A549 (cell line): ENCODE measurements around the gene VEGFC. TPM values are rescaled to one million over a fixed set of nuclear protein-coding genes. Genes with fewer than 3 reads are reported as not detected.

Experiments
- ATAC-seq, 2 experiments: fragments of 200-7000 bp in 1 of 2; fragments of >200 bp in 1 of 2; cut with Nextera tagmentation in 1 of 2; cut with Tn5 transposase in 1 of 2; 3 replicates each; pipeline versions ENCODE4 v1.8.0 to v1.9.1; 2018 to 2020; ENCODE audit warnings: mild to moderate bottlenecking in 1 of 2, moderate library complexity in 1 of 2
- CTCF ChIA-PET: fragments of 300-600 bp; sonication (Branson Sonifier 250); formaldehyde crosslinking; extraction: SDS; loops from one replicate; lab custom pipeline; 2021; ENCODE audit warnings: antibody characterized with exemption, inconsistent platforms; lab: Yijun Ruan, JAX
- POLR2A ChIA-PET: fragments of 350-600 bp; formaldehyde crosslinking; extraction: SDS; loops from one replicate; lab custom pipeline; 2021; ENCODE audit warnings: antibody characterized with exemption, inconsistent platforms; lab: Yijun Ruan, JAX
- DNase-seq, 2 experiments: peaks; one replicate each; pipeline versions ENCODE4 v3.0.0 to v3.0.0-alpha.2; 2011 to 2016; ENCODE audit warnings: low read depth in 1 of 2, low spot score in 1 of 2
- FAIRE-seq: peaks from 2 replicates; lab custom pipeline; 2011; peaks lifted over from hg19 to GRCh38; lab: Jason Lieb, UNC
- H3K27ac ChIP-seq, 2 experiments: fragments of >200 bp; sonication (Bioruptor Twin); formaldehyde crosslinking; 3 replicates each; pipeline ENCODE4 v1.5.1; 2016 to 2017
- H3K4me1 ChIP-seq: fragments of >200 bp; sonication (Bioruptor Twin); formaldehyde crosslinking; 3 replicates; pipeline ENCODE4 v1.6.1; 2016
- H3K4me2 ChIP-seq: fragments of >200 bp; sonication (Bioruptor Twin); formaldehyde crosslinking; 3 replicates; pipeline ENCODE4 v1.6.1; 2016
- H3K4me3 ChIP-seq: fragments of >200 bp; sonication (Bioruptor Twin); formaldehyde crosslinking; 3 replicates; pipeline ENCODE4 v1.5.1; 2016
- H3K9me3 ChIP-seq: fragments of >200 bp; sonication (Bioruptor Twin); formaldehyde crosslinking; 3 replicates; pipeline ENCODE4 v1.6.1; 2016
- CBX8 ChIP-seq: fragments of 200-600 bp; sonication (generic); IDR thresholded peaks from 2 replicates; pipeline ENCODE4 v1.6.1; 2016
- CHD2 ChIP-seq: fragments of 150-350 bp; IDR thresholded peaks from 2 replicates; pipeline ENCODE4 v1.6.1; 2014; ENCODE audit warnings: low read length; ENCODE audit not compliant: partially characterized antibody
- CHD4 ChIP-seq: fragments of 200-600 bp; sonication (generic); IDR thresholded peaks from 2 replicates; pipeline ENCODE4 v1.6.1; 2016; ENCODE audit warnings: antibody characterized with exemption, mild to moderate bottlenecking, borderline replicate concordance
- CTCF ChIP-seq: fragments of >200 bp; sonication (Bioruptor Twin); formaldehyde crosslinking; IDR thresholded peaks from 3 replicates; pipeline ENCODE4 v1.5.1; 2016
- EHF ChIP-seq: fragments of 250-450 bp; sonication (Bioruptor Pico); IDR thresholded peaks from 2 replicates; pipeline ENCODE4 v1.5.0; 2020; ENCODE audit warnings: mild to moderate bottlenecking
- EP300 ChIP-seq, 2 experiments: fragments of >200 bp; sonication (Bioruptor Twin); formaldehyde crosslinking; IDR thresholded peaks; 2 replicates in 1 of 2; 3 replicates in 1 of 2; pipeline ENCODE4 v1.6.1; 2016 to 2017
- ESRRA ChIP-seq: fragments of 150-350 bp; IDR thresholded peaks from 2 replicates; pipeline ENCODE4 v1.6.1; 2014; ENCODE audit warnings: mild to moderate bottlenecking, low read length, borderline replicate concordance
- FOSL2 ChIP-seq, 2 experiments: fragments of 450-650 bp in 1 of 2; fragments of >200 bp in 1 of 2; sonication (Bioruptor Twin) in 1 of 2; formaldehyde crosslinking; IDR thresholded peaks; 2 replicates each; pipeline versions ENCODE4 v1.5.0 to v1.6.1; 2016 to 2020; ENCODE audit warnings: mild to moderate bottlenecking in 1 of 2, moderate library complexity in 1 of 2
- FOXS1 ChIP-seq: fragments of 250-450 bp; sonication (Bioruptor Pico); IDR thresholded peaks from 2 replicates; pipeline ENCODE4 v1.5.0; 2020; ENCODE audit warnings: mild to moderate bottlenecking, moderate library complexity
- HES2 ChIP-seq: fragments of >200 bp; sonication (Bioruptor Twin); formaldehyde crosslinking; IDR thresholded peaks from 2 replicates; pipeline ENCODE4 v1.6.1; 2016
- HEYL ChIP-seq: fragments of 250-450 bp; sonication (Bioruptor Pico); IDR thresholded peaks from 2 replicates; pipeline ENCODE4 v1.8.0; 2021; ENCODE audit warnings: mild to moderate bottlenecking, moderate library complexity
- HMGXB4 ChIP-seq: fragments of 250-450 bp; sonication (Bioruptor Pico); IDR thresholded peaks from 2 replicates; pipeline ENCODE4 v1.5.0; 2021; ENCODE audit warnings: mild to moderate bottlenecking, moderate library complexity, borderline replicate concordance
- HOXA7 ChIP-seq: fragments of 250-450 bp; sonication (Bioruptor Pico); IDR thresholded peaks from 2 replicates; pipeline ENCODE4 v1.5.0; 2020; ENCODE audit warnings: mild to moderate bottlenecking, moderate library complexity
- HOXB13 ChIP-seq: fragments of 250-450 bp; sonication (Bioruptor Pico); IDR thresholded peaks from 2 replicates; pipeline ENCODE4 v1.5.0; 2020; ENCODE audit warnings: low read depth, mild to moderate bottlenecking, moderate library complexity
- JUN ChIP-seq, 2 experiments: fragments of >200 bp; sonication (Bioruptor Twin); formaldehyde crosslinking; IDR thresholded peaks; 2 replicates in 1 of 2; 3 replicates in 1 of 2; pipeline ENCODE4 v1.6.1; 2016 to 2017
- JUNB ChIP-seq: fragments of >200 bp; sonication (Bioruptor Twin); formaldehyde crosslinking; IDR thresholded peaks from 2 replicates; pipeline ENCODE4 v1.6.1; 2016
- MYC ChIP-seq: IDR thresholded peaks from 2 replicates; pipeline ENCODE4 v1.6.1; 2012; ENCODE audit warnings: mild to moderate bottlenecking, inconsistent platforms, low read length, improper control_type of control experiment, borderline replicate concordance
- NFE2L2 ChIP-seq: fragments of 150-350 bp; conservative IDR thresholded peaks from 2 replicates; pipeline ENCODE4 v1.6.1; 2014; ENCODE audit warnings: low read length
- NR3C1 ChIP-seq: fragments of >200 bp; sonication (Bioruptor Twin); formaldehyde crosslinking; IDR thresholded peaks from 3 replicates; pipeline ENCODE4 v1.6.1; 2017
- RARB ChIP-seq: fragments of 250-450 bp; sonication (Bioruptor Pico); IDR thresholded peaks from 2 replicates; pipeline ENCODE4 v1.8.0; 2021; ENCODE audit warnings: mild to moderate bottlenecking, moderate library complexity
- RNF2 ChIP-seq: fragments of 200-600 bp; sonication (generic); IDR thresholded peaks from 2 replicates; pipeline ENCODE4 v1.6.1; 2016; ENCODE audit warnings: low read depth, mild to moderate bottlenecking, antibody characterized with exemption, moderate library complexity, borderline replicate concordance
- SMC3 ChIP-seq: fragments of >200 bp; sonication (Bioruptor Twin); formaldehyde crosslinking; IDR thresholded peaks from 3 replicates; pipeline ENCODE4 v1.6.1; 2018; ENCODE audit warnings: inconsistent platforms
- TFCP2L1 ChIP-seq: fragments of 250-450 bp; sonication (Bioruptor Pico); IDR thresholded peaks from 2 replicates; pipeline ENCODE4 v1.5.0; 2021; ENCODE audit warnings: mild to moderate bottlenecking
- WGBS: methylation state at CpG from one replicate; pipeline ENCODE4 v1.1.6; 2017; ENCODE audit errors: missing lambda C conversion rate; 5-methylcytosine and 5-hydroxymethylcytosine counted together
- polyA plus RNA-seq, 4 experiments: library from polyadenylated mRNA; depleted of rRNA in 3 of 4; stranded (reverse); fragments of >200 nt; fragmentation: RNase III in 1 of 4; extraction: RNeasy Plus Mini Kit Qiagen cat#74134 plus additional on column Dnase treatment in 1 of 4; gene quantifications; 2 replicates in 3 of 4; 3 replicates in 1 of 4; pipeline ENCODE4 v1.2.3, GENCODE V29; 2011 to 2017
- TF ChIP-seq, protein P1 (sequence below): IDR thresholded peaks from 2 replicates; pipeline ENCODE4 v1.6.1; 2012
- TF ChIP-seq, protein P2 (sequence below): IDR thresholded peaks from 2 replicates; pipeline ENCODE4 v1.6.1; 2012

The VEGFC gene
- polyA plus RNA-seq, 2 of the 4 experiments (the other 2 are of a cell fraction): 11.6 to 14.4 TPM

DNA sequence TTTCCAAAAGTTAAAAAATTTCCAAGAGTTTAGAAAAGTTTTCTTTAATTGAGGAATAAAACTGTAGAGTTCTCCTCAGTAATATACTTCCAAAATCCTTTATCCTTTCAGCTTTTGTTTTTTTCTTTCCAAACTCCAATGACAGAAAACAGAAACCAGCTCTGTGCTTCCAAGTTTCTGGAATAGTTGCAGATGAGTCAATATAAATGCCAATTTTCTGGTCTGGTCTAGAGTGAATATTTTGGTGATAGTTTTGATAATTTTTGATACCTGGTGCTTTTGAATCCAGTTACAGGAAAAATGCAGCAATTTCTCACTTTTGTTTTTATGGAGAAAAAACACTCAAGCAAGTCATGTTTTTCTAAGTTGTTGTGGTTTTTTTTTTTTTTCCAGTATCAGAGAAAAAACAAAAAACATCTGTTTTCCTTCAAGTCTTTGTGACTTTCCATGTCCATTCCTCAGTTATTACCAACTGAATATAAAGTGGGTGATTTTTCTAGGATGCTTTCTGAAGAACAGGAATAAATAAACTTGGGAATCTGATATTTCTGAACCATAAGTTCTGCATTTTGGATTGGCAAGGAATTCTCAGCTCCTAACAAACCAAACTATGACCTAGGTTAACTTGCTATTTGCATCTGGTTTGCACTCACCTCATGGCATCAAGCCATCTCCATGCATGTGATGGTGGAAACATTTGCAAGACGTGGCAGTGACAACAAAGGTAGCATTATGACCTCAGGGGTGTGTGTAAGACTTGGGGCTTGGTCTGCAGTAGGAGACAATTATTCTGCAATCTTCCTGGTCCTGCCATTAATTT is 139.1 kb downstream of the VEGFC start:
- 21% methylated on average over 1 of the region's 1 CpG for WGBS
- TF ChIP-seq JUN (IDR thresholded peaks at IDR 0.05) (no peak), CTCF (no peak), HES2 (no peak), HOXA7 (CRISPR knock-in tag) (no peak), ESRRA (no peak), RARB (CRISPR knock-in tag) (no peak), CBX8 (no peak), JUNB (no peak)
- TF ChIP-seq, protein P1, sequence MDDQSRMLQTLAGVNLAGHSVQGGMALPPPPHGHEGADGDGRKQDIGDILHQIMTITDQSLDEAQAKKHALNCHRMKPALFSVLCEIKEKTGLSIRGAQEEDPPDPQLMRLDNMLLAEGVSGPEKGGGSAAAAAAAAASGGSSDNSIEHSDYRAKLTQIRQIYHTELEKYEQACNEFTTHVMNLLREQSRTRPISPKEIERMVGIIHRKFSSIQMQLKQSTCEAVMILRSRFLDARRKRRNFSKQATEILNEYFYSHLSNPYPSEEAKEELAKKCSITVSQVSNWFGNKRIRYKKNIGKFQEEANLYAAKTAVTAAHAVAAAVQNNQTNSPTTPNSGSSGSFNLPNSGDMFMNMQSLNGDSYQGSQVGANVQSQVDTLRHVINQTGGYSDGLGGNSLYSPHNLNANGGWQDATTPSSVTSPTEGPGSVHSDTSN: no peak
- TF ChIP-seq, protein P2, sequence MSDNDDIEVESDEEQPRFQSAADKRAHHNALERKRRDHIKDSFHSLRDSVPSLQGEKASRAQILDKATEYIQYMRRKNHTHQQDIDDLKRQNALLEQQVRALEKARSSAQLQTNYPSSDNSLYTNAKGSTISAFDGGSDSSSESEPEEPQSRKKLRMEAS: no peak
- FAIRE-seq: no peak
- H3K4me1 ChIP-seq: peaks cover 7% of the 10 kb centered on the region; the same call in 2 of the 3 replicates
- peak in 1 of 2 experiments; percentile 20 for DNase-seq
- no peak overlapping the region; the same call in 2 of the 3 replicates for H3K4me2 ChIP-seq
- ATAC-seq: no peak
- CTCF ChIA-PET: interaction anchor here (1.7 kb wide), 1 partner anchor 11 kb away, joined by 3 read pairs; no protein-coding TSS in a partner anchor
- no peaks in the 10 kb centered on the region for H3K9me3 ChIP-seq
- no peak overlapping the region for H3K4me3 ChIP-seq
- POLR2A ChIA-PET: no interaction called here
- H3K27ac ChIP-seq: no peak overlapping the region

- no peak for FAIRE-seq
- H3K4me1 ChIP-seq: no peaks in the 10 kb centered on the region
- H3K4me2 ChIP-seq: no peak overlapping the region
- H3K9me3 ChIP-seq: no peaks in the 10 kb centered on the region
- H3K4me3 ChIP-seq: no peak overlapping the region
- CTCF ChIA-PET: no interaction called here
- no peak for TF ChIP-seq CTCF
- TF ChIP-seq, all 56 proteins: peak for 0
- ATAC-seq (no peak), DNase-seq (no peak)
- WGBS: 88% methylated on average over 1 of the region's 1 CpG
- POLR2A ChIA-PET: no interaction called here
- H3K27ac ChIP-seq: peak overlapping the region in 1 of 2 experiments; percentile 61; a peak in 2 of 6 replicates
Observed at GRCh38 chr4:176646311-176646710, 146.4 kb downstream of the VEGFC start.

DNA sequence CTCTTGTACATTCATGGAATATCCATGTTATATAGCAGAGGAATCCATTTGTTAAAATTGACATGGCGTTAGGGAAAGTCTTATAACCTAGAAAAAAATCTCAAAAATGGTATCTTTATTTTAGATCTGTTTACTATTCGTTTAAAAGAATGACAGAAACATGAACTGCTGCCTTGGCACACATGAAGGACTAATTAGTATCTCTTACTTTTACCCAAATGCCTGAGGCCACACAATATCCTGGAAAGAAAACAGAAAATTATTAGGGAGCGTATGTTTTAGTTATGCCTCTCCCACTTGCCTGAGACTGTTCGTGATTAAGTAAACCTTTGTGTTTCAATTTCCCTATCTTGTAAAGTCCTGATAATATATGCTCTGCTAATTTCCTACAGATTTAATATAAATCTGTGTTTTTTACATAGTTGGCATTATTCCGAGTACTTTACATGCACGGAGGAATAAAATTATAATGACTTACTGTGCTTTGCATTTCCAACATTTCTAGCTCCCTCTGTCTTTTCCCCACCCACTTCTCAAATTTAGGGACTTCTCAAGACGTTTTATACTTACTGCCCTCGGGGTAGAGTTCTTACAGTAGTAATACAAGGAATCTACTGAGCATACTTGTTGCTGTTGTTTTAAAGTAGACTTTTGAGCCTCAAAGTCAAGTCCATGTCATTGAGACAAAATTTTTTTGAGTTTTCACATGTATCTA is 147.3 kb downstream of the VEGFC start:
- ChIA-PET POLR2A (no interaction called here), CTCF (no interaction called here)
- H3K4me3 ChIP-seq: no peak overlapping the region
- H3K27ac ChIP-seq: no peak overlapping the region
- WGBS: 70% methylated on average over 8 of the region's 8 CpGs
- H3K9me3 ChIP-seq: no peaks in the 10 kb centered on the region
- no peak for FAIRE-seq
- H3K4me1 ChIP-seq: no peaks in the 10 kb centered on the region
- H3K4me2 ChIP-seq: no peak overlapping the region
- ATAC-seq: no peak
- DNase-seq: no peak
- TF ChIP-seq CHD4 (no peak), HMGXB4 (CRISPR knock-in tag) (no peak), FOSL2 (IDR thresholded peaks at IDR 0.05) (no peak), FOSL2 (CRISPR knock-in tag; IDR thresholded peaks at IDR 0.05) (no peak), CHD2 (no peak), NR3C1 (no peak), EP300 (IDR thresholded peaks at IDR 0.05) (no peak), HEYL (no peak), RNF2 (no peak), FOXS1 (no peak), EHF (no peak), TFCP2L1 (CRISPR knock-in tag) (no peak), NFE2L2 (no peak), HOXB13 (CRISPR knock-in tag) (no peak), SMC3 (no peak), JUN (IDR thresholded peaks at IDR 0.05) (no peak), MYC (no peak)
